ENCODE results near the gene TRPM8.

Gene TRPM8

GRCh38 chr2:234033885-234034284 lies 116.7 kb downstream of the TRPM8 start:
- H3K4me1 ChIP-seq (ENCODE audit: insufficient read depth, low read length, severe bottlenecking) = no peaks in the 10 kb centered on the region

GRCh38 chr2:234038076-234038802 lies 121.1 kb downstream of the TRPM8 start:
- no peak overlapping the region for H3K9ac ChIP-seq (ENCODE audit: low read length)
- H3K27me3 ChIP-seq (ENCODE audit: insufficient read depth, low read length) = no peaks in the 10 kb centered on the region
- no peak overlapping the region for H2AFZ ChIP-seq (ENCODE audit: low read length)
- no peak overlapping the region for H3K27ac ChIP-seq (ENCODE audit: low read depth, low read length, poor library complexity, severe bottlenecking)
- no peaks in the 10 kb centered on the region for H4K20me1 ChIP-seq (ENCODE audit: insufficient read depth, low read length)
- no peak overlapping the region for H3K4me3 ChIP-seq (ENCODE audit: low read depth, low read length, poor library complexity, severe bottlenecking)
- TF ChIP-seq EZH2 (IDR thresholded peaks at IDR 0.05; ENCODE audit: borderline replicate concordance, low read length) (no peak), CTCF (IDR thresholded peaks at IDR 0.05; ENCODE audit: low read length) (no peak)
- no peaks in the 10 kb centered on the region for H3F3A ChIP-seq (ENCODE audit: insufficient read depth, low read length)
- no peaks in the 10 kb centered on the region for H3K36me3 ChIP-seq (ENCODE audit: insufficient read depth, low read length)
- no peaks in the 10 kb centered on the region for H3K79me2 ChIP-seq (ENCODE audit: insufficient read depth, low read length)
- no peak overlapping the region for H3K4me2 ChIP-seq (ENCODE audit: low read length)
- no peaks in the 10 kb centered on the region for H3K9me2 ChIP-seq (ENCODE audit: low read depth, low read length)
- no peaks in the 10 kb centered on the region for H3K4me1 ChIP-seq (ENCODE audit: insufficient read depth, low read length, severe bottlenecking)
- H3K9me3 ChIP-seq (ENCODE audit: low read length) = 0 out of 2 replicates have a peak, but pooled peaks cover 3% of the 10 kb centered on the region

More at GRCh38 chr2:234033885-234034284, 116.7 kb downstream of the TRPM8 start:
- Histone ChIP-seq H3K9me3 (ENCODE audit: low read length) (0 out of 2 replicates have a peak, but pooled peaks cover 3% of the 10 kb centered on the region), H3K9ac (ENCODE audit: low read length) (no peak overlapping the region), H3K4me3 (ENCODE audit: low read depth, low read length, poor library complexity, severe bottlenecking) (no peak overlapping the region), H3F3A (ENCODE audit: insufficient read depth, low read length) (no peaks in the 10 kb centered on the region), H2AFZ (ENCODE audit: low read length) (no peak overlapping the region), H3K36me3 (ENCODE audit: insufficient read depth, low read length) (no peaks in the 10 kb centered on the region), H4K20me1 (ENCODE audit: insufficient read depth, low read length) (no peaks in the 10 kb centered on the region), H3K4me2 (ENCODE audit: low read length) (no peak overlapping the region), H3K9me2 (ENCODE audit: low read depth, low read length) (no peaks in the 10 kb centered on the region), H3K27me3 (ENCODE audit: insufficient read depth, low read length) (no peaks in the 10 kb centered on the region), H3K27ac (ENCODE audit: low read depth, low read length, poor library complexity, severe bottlenecking) (no peak overlapping the region), H3K79me2 (ENCODE audit: insufficient read depth, low read length) (no peaks in the 10 kb centered on the region)
- TF ChIP-seq EZH2 (IDR thresholded peaks at IDR 0.05; ENCODE audit: borderline replicate concordance, low read length) = no peak
- no peak for TF ChIP-seq CTCF (IDR thresholded peaks at IDR 0.05; ENCODE audit: low read length)

- Histone ChIP-seq H3K4me1 (ENCODE audit: insufficient read depth, low read length, severe bottlenecking) (no peaks in the 10 kb centered on the region), H3K4me3 (ENCODE audit: low read depth, low read length, poor library complexity, severe bottlenecking) (no peak overlapping the region), H4K20me1 (ENCODE audit: insufficient read depth, low read length) (no peaks in the 10 kb centered on the region), H3K79me2 (ENCODE audit: insufficient read depth, low read length) (no peaks in the 10 kb centered on the region), H3F3A (ENCODE audit: insufficient read depth, low read length) (no peaks in the 10 kb centered on the region), H3K9me2 (ENCODE audit: low read depth, low read length) (no peaks in the 10 kb centered on the region), H3K4me2 (ENCODE audit: low read length) (no peak overlapping the region), H3K27ac (ENCODE audit: low read depth, low read length, poor library complexity, severe bottlenecking) (no peak overlapping the region), H3K36me3 (ENCODE audit: insufficient read depth, low read length) (no peaks in the 10 kb centered on the region), H2AFZ (ENCODE audit: low read length) (no peak overlapping the region), H3K9me3 (ENCODE audit: low read length) (no peaks in the 10 kb centered on the region), H3K27me3 (ENCODE audit: insufficient read depth, low read length) (no peaks in the 10 kb centered on the region), H3K9ac (ENCODE audit: low read length) (no peak overlapping the region)
- TF ChIP-seq EZH2 (IDR thresholded peaks at IDR 0.05; ENCODE audit: borderline replicate concordance, low read length) = no peak
- no peak for TF ChIP-seq CTCF (IDR thresholded peaks at IDR 0.05; ENCODE audit: low read length)
Observed at GRCh38 chr2:234044157-234044556, 127.0 kb downstream of the TRPM8 start.
